HEK293 (cell line): ENCODE data around the gene GAK.

Source experiments
- SALL2 ChIP-seq: fragments of 450-650 bp; formaldehyde crosslinking; IDR thresholded peaks from 2 replicates; pipeline ENCODE4 v1.5.0; 2017; ENCODE audit warnings: missing biosample characterization, mild to moderate bottlenecking, missing genetic modification characterization, borderline replicate concordance
- ZNF19 ChIP-seq: fragments of 450-650 bp; formaldehyde crosslinking; IDR thresholded peaks from 2 replicates; pipeline ENCODE4; 2016; ENCODE audit warnings: missing biosample characterization, missing genetic modification characterization, low read depth
- ZNF670 ChIP-seq: fragments of 450-650 bp; formaldehyde crosslinking; IDR thresholded peaks from 2 replicates; pipeline ENCODE4 v1.5.1; 2016; ENCODE audit warnings: missing biosample characterization, missing genetic modification characterization, low read depth

- TF ChIP-seq SALL2 (tag by site-specific recombination) (no peak), ZNF19 (tag by site-specific recombination) (no peak), ZNF670 (no peak)
Measured at GRCh38 chr4:829291-829690, 102.8 kb downstream of the GAK start.
